Endothelial cell of umbilical vein (primary cell): ENCODE results near the gene CCDC138. TPM values are rescaled to one million over a fixed set of nuclear protein-coding genes. Genes with fewer than 3 reads are reported as not detected.

Source experiments
- BruUV-seq: library from RNA; stranded (reverse); fragments of 400-500 nt; replicated peaks from 2 replicates; lab custom pipeline; 2021; lab: Mats Ljungman, UMichigan
- CTCF ChIA-PET: fragments of 300-600, 350-600 bp; sonication (Branson Sonifier 250); formaldehyde crosslinking; loops from one replicate; lab custom pipeline; 2021; ENCODE audit warnings: antibody characterized with exemption, inconsistent platforms; lab: Charles Lee
- POLR2A ChIA-PET: fragments of 300-600, 350-600 bp; sonication (Branson Sonifier 250); formaldehyde crosslinking; loops from one replicate; lab custom pipeline; 2021; ENCODE audit warnings: antibody characterized with exemption, inconsistent platforms; lab: Charles Lee
- DNase-seq: peaks from one replicate; pipeline ENCODE4 v3.0.0-alpha.2; 2011; ENCODE audit warnings: low read depth, low spot score
- FAIRE-seq: peaks from 2 replicates; lab custom pipeline; 2011; peaks lifted over from hg19 to GRCh38; lab: Jason Lieb, UNC
- H2AFZ ChIP-seq: 2 replicates; pipeline ENCODE4 v1.6.0; 2012; ENCODE audit warnings: low read depth, low read length, control low read depth, inconsistent platforms
- H3K27ac ChIP-seq: 2 replicates; pipeline ENCODE4 v1.5.1; 2011; ENCODE audit warnings: low read depth, mild to moderate bottlenecking, control low read depth, low read length, moderate library complexity; ENCODE audit not compliant: insufficient read depth
- H3K27me3 ChIP-seq, 2 experiments: 2 replicates each; pipeline versions ENCODE4 v1.6.0 to v1.6.1; 2011; ENCODE audit warnings: low read length in 2 of 2, mixed read lengths in 1 of 2; ENCODE audit not compliant: control insufficient read depth in 2 of 2, insufficient read depth in 2 of 2
- H3K36me3 ChIP-seq, 2 experiments: 2 replicates in 1 of 2; 3 replicates in 1 of 2; pipeline ENCODE4 v1.5.1; 2011; ENCODE audit warnings: low read length in 2 of 2, mild to moderate bottlenecking in 1 of 2, moderate library complexity in 1 of 2; ENCODE audit not compliant: control insufficient read depth in 2 of 2, insufficient read depth in 2 of 2; ENCODE audit errors: extremely low read depth in 1 of 2
- H3K4me1 ChIP-seq: 3 replicates; pipeline ENCODE4 v1.5.1; 2011; ENCODE audit warnings: mild to moderate bottlenecking, low read length; ENCODE audit not compliant: control insufficient read depth, insufficient read depth; ENCODE audit errors: extremely low read depth
- H3K4me2 ChIP-seq: 2 replicates; pipeline ENCODE4 v1.6.1; 2011; ENCODE audit warnings: low read length, control low read depth, mixed read lengths; ENCODE audit not compliant: insufficient read depth
- H3K4me3 ChIP-seq, 3 experiments: fragments of 200-600 bp in 1 of 3; sonication (generic), shearing (Covaris generic) in 1 of 3; replicated peaks in 1 of 3; 2 replicates each; pipeline ENCODE4 v1.5.1; 2011 to 2016; ENCODE audit warnings: control low read depth in 3 of 3, low read length in 3 of 3, mild to moderate bottlenecking in 2 of 3, inconsistent platforms in 1 of 3, low read depth in 1 of 3, moderate library complexity in 1 of 3; ENCODE audit not compliant: insufficient read depth in 1 of 3
- H3K79me2 ChIP-seq: 2 replicates; pipeline ENCODE4 v1.6.0; 2012; ENCODE audit warnings: low read length, inconsistent platforms; ENCODE audit not compliant: control insufficient read depth, insufficient read depth
- H3K9ac ChIP-seq: replicated peaks from 2 replicates; pipeline ENCODE3; 2011; ENCODE audit warnings: low read length, control low read depth; ENCODE audit not compliant: insufficient read depth; ENCODE audit errors: extremely low read depth
- H3K9me1 ChIP-seq: replicated peaks from 3 replicates; pipeline ENCODE4 v1.6.0; 2011; ENCODE audit warnings: mild to moderate bottlenecking, low read length; ENCODE audit not compliant: control insufficient read depth, insufficient read depth; ENCODE audit errors: extremely low read depth
- H3K9me3 ChIP-seq: replicated peaks from 2 replicates; pipeline ENCODE4 v1.5.1; 2012; ENCODE audit warnings: low read length, inconsistent platforms; ENCODE audit not compliant: control insufficient read depth, insufficient read depth
- H4K20me1 ChIP-seq: replicated peaks from 2 replicates; pipeline ENCODE3; 2011; ENCODE audit warnings: mild to moderate bottlenecking, low read length; ENCODE audit not compliant: control insufficient read depth, insufficient read depth; ENCODE audit errors: extremely low read depth
- EZH2 ChIP-seq: IDR thresholded peaks from 2 replicates; pipeline ENCODE4 v1.6.1; 2012; ENCODE audit warnings: borderline replicate concordance, low read depth, mild to moderate bottlenecking, moderate library complexity, low read length, inconsistent platforms; ENCODE audit not compliant: severe bottlenecking
- FOS ChIP-seq: IDR thresholded peaks from 2 replicates; pipeline ENCODE4 v1.6.1; 2011; ENCODE audit warnings: mild to moderate bottlenecking, low read length, moderate library complexity, borderline replicate concordance; ENCODE audit not compliant: insufficient read depth
- GATA2 ChIP-seq: IDR thresholded peaks from 2 replicates; pipeline ENCODE4 v1.7.0; 2011; ENCODE audit warnings: low read depth, mild to moderate bottlenecking, moderate library complexity, mixed read lengths, low read length; ENCODE audit not compliant: insufficient read length, insufficient read depth
- JUN ChIP-seq: IDR thresholded peaks from 2 replicates; pipeline ENCODE4 v1.6.1; 2011; ENCODE audit warnings: borderline replicate concordance, low read depth; ENCODE audit not compliant: insufficient read length, insufficient read depth
- MAX ChIP-seq: IDR thresholded peaks from 2 replicates; pipeline ENCODE4 v1.6.1; 2011; ENCODE audit not compliant: insufficient read depth, insufficient read length
- MYC ChIP-seq: IDR thresholded peaks from one replicate; pipeline ENCODE4 v1.6.1; 2011; ENCODE audit warnings: mild to moderate bottlenecking, low read depth, low read length
- POLR2A ChIP-seq: IDR thresholded peaks from 2 replicates; pipeline ENCODE4 v1.6.1; 2012; ENCODE audit warnings: low read depth, mild to moderate bottlenecking, control low read depth, low read length
- POLR2AphosphoS5 ChIP-seq: IDR thresholded peaks from 2 replicates; pipeline ENCODE4 v1.6.1; 2012; ENCODE audit warnings: low read depth, mild to moderate bottlenecking, control low read depth, low read length, moderate library complexity; ENCODE audit not compliant: insufficient read depth
- dilution Hi-C: fragments of 300-500 bp; cut with MboI; formaldehyde crosslinking; loops from one replicate; pipeline ENCODE4 v1.15.0; 2019; ENCODE audit warnings: low sequenced_read_pairs; ENCODE audit not compliant: extremely low pct_ligation_motif_present
- intact Hi-C: fragments of 100-400 bp; cut with micrococcal nuclease; formaldehyde crosslinking; loops from one replicate; pipeline ENCODE4 v1.10.0; 2022
- polyA plus RNA-seq, 4 experiments: library from polyadenylated mRNA; depleted of rRNA in 3 of 4; stranded (reverse) in 3 of 4; unstranded in 1 of 4; fragments of >200 nt; gene quantifications; 2 replicates each; pipeline versions ENCODE4 v1.2.1 to v1.2.3, GENCODE V29; 2011 to 2012; ENCODE audit warnings: missing spikeins in 1 of 4
- total RNA-seq: library from RNA; stranded (reverse); gene quantifications from 2 replicates; pipeline ENCODE4 v1.2.3, GENCODE V29; 2021
- TF ChIP-seq, protein P1 (sequence below), 2 donors: IDR thresholded peaks; 1 replicate in 1 of 2; 2 replicates in 1 of 2; pipeline ENCODE4 v1.5.1; 2011; ENCODE audit warnings: low read length in 2 of 2, mild to moderate bottlenecking in 2 of 2, moderate library complexity in 2 of 2, control low read depth in 1 of 2, inconsistent platforms in 1 of 2, low read depth in 1 of 2; ENCODE audit not compliant: insufficient read depth in 1 of 2; ENCODE audit errors: extremely low read depth in 1 of 2

CCDC138 gene
- total and polyA plus RNA-seq, 2 donors (not counting 3 experiments of a cell fraction or from before 2014, with no cell fraction given) = 1.5 to 10.8 TPM

DNA sequence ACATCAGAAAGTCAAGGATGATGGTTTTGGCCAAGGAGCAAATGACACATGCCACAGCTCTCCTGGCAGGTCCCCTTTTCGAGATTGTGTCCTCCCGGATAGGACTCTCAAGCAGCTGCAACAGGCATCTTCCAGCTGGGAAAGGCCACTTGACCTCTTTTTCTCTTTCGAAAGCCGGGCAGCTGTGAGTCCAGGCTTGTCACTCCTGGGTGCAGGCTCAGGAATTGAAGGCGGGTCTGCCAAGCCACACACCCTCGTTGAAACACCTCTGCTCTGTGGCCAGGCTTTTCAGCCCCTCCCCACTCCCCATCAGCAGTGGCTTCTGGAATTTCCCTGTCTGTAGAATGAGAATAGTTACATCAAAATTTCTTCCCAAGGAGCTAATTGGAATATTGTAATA lies 98.0 kb downstream of the CCDC138 start:
- Histone ChIP-seq H3K4me2 (no peak overlapping the region), H3K4me3 (no peak overlapping the region), H2AFZ (no peak overlapping the region), H3K9me1 (no peaks in the 10 kb centered on the region), H3K79me2 (no peaks in the 10 kb centered on the region), H3K27ac (no peak overlapping the region), H3K36me3 (no peaks in the 10 kb centered on the region), H3K9ac (no peak overlapping the region), H3K4me1 (no peaks in the 10 kb centered on the region), H4K20me1 (no peaks in the 10 kb centered on the region), H3K27me3 (no peaks in the 10 kb centered on the region), H3K9me3 (no peaks in the 10 kb centered on the region)
- TF ChIP-seq FOS (no peak), GATA2 (no peak), POLR2AphosphoS5 (no peak), POLR2A (no peak)
- TF ChIP-seq, protein P1, sequence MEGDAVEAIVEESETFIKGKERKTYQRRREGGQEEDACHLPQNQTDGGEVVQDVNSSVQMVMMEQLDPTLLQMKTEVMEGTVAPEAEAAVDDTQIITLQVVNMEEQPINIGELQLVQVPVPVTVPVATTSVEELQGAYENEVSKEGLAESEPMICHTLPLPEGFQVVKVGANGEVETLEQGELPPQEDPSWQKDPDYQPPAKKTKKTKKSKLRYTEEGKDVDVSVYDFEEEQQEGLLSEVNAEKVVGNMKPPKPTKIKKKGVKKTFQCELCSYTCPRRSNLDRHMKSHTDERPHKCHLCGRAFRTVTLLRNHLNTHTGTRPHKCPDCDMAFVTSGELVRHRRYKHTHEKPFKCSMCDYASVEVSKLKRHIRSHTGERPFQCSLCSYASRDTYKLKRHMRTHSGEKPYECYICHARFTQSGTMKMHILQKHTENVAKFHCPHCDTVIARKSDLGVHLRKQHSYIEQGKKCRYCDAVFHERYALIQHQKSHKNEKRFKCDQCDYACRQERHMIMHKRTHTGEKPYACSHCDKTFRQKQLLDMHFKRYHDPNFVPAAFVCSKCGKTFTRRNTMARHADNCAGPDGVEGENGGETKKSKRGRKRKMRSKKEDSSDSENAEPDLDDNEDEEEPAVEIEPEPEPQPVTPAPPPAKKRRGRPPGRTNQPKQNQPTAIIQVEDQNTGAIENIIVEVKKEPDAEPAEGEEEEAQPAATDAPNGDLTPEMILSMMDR (IDR thresholded peaks at IDR 0.05; ENCODE audit: extremely low read depth in 1 of 2, insufficient read depth in 1 of 2, low read depth in 1 of 2, low read length in 2 of 2) = no peak
- intact Hi-C loops (no loop called here), dilution Hi-C loops (no loop called here)
- FAIRE-seq (no peak), DNase-seq (no peak)
- ChIA-PET CTCF (interaction anchor here (1.2 to 1.3 kb wide), 2 partner anchors 9 to 11 kb away, joined by 3 read pairs; no protein-coding TSS in a partner anchor), POLR2A (no interaction called here)
- BruUV-seq = no TSS peak

DNA sequence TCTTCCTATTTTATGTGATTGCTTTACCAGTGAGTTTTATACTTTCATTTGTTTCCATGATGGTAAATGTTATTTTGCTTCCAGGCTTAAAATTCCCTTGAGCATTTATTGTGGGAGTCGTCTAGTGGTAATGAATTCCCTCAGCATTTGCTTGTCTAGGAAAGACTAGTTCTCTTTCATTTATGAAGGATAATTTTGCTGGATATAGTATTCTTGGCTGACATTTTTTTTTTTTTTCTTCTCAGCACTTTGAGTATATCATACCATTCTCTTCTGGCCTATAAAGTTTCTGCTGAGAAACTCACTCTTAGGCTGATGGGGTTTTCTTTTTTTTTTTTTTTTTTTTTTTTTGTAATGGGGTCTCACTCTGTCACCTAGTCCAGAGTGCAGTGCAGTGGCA lies 103.3 kb downstream of the CCDC138 start:
- no peaks in the 10 kb centered on the region for H3K27me3 ChIP-seq
- ChIA-PET POLR2A (no interaction called here), CTCF (no interaction called here)
- TF ChIP-seq POLR2AphosphoS5 = no peak
- TF ChIP-seq GATA2 = no peak
- no peak for TF ChIP-seq MYC
- no peak for TF ChIP-seq MAX
- TF ChIP-seq, protein P1 (IDR thresholded peaks at IDR 0.05; ENCODE audit: extremely low read depth in 1 of 2, insufficient read depth in 1 of 2, low read depth in 1 of 2, low read length in 2 of 2) = no peak
- no peak for TF ChIP-seq POLR2A
- no peak for TF ChIP-seq EZH2
- TF ChIP-seq JUN = no peak
- FAIRE-seq (no peak), DNase-seq (no peak)
- H3K9ac ChIP-seq = no peak overlapping the region
- no peaks in the 10 kb centered on the region for H3K79me2 ChIP-seq
- no peak overlapping the region for H3K4me2 ChIP-seq
- H3K9me1 ChIP-seq = no peaks in the 10 kb centered on the region
- no peak overlapping the region for H3K27ac ChIP-seq
- no peak overlapping the region for H2AFZ ChIP-seq
- BruUV-seq = no TSS peak
- no peak overlapping the region for H3K4me3 ChIP-seq
- no peaks in the 10 kb centered on the region for H4K20me1 ChIP-seq
- no peaks in the 10 kb centered on the region for H3K4me1 ChIP-seq
- dilution Hi-C loops = no loop called here
- no peaks in the 10 kb centered on the region for H3K36me3 ChIP-seq
- H3K9me3 ChIP-seq = no peaks in the 10 kb centered on the region
- intact Hi-C loops = no loop called here
